MM.1S (cell line): ENCODE results near the gene RASA1.

Source experiments
- CTCF ChIP-seq: fragments of 300-600 bp; sonication (generic); IDR thresholded peaks from 2 replicates; pipeline ENCODE4 v1.5.1; 2016; ENCODE audit warnings: antibody characterized with exemption, low read length, mixed read lengths
- EZH2 ChIP-seq: fragments of 300-600 bp; sonication (generic); optimal IDR thresholded peaks from 2 replicates; pipeline ENCODE3; 2017; ENCODE audit warnings: low read depth, mild to moderate bottlenecking, antibody characterized with exemption, low read length, mixed read lengths
- EZH2phosphoT487 ChIP-seq: fragments of 300-600 bp; sonication (generic); IDR thresholded peaks from 2 replicates; pipeline ENCODE4 v1.6.1; 2018; ENCODE audit warnings: antibody characterized with exemption, low read length

GRCh38 chr5:87411973-87412629 is 144.4 kb downstream of the RASA1 start:
- TF ChIP-seq CTCF = no peak
- no peak for TF ChIP-seq EZH2
- TF ChIP-seq EZH2phosphoT487 = no peak
